ENCODE data around the gene NTRK2. TPM values are rescaled to one million over a fixed set of nuclear protein-coding genes. Genes with fewer than 3 reads are reported as not detected.

Gene NTRK2
- total RNA-seq, 1 donor from 2014 or later = 4.6 TPM

GRCh38 chr9:84723426-84723825 lies 53.9 kb downstream of the NTRK2 start:
- Histone ChIP-seq H3K79me2 (ENCODE audit: insufficient read depth, low read length) (no peaks in the 10 kb centered on the region), H4K20me1 (ENCODE audit: insufficient read depth, low read length) (no peaks in the 10 kb centered on the region), H3K4me3 (ENCODE audit: insufficient read depth, low read depth, low read length) (no peak overlapping the region), H3K27me3 (ENCODE audit: insufficient read depth, low read length) (no peaks in the 10 kb centered on the region), H3K4me2 (ENCODE audit: low read length) (no peak overlapping the region), H3K36me3 (ENCODE audit: insufficient read depth, low read length) (no peaks in the 10 kb centered on the region), H3K27ac (ENCODE audit: low read depth, low read length) (no peak overlapping the region), H3K4me1 (ENCODE audit: insufficient read depth, low read length) (no peaks in the 10 kb centered on the region), H2AFZ (ENCODE audit: low read depth, low read length) (no peak overlapping the region), H3K9ac (ENCODE audit: low read length) (no peak overlapping the region), H3K9me3 (ENCODE audit: insufficient read depth, low read depth, low read length) (no peaks in the 10 kb centered on the region)
- H3K27me3 Mint-ChIP-seq (ENCODE audit: low read depth, unreplicated experiment) = no peaks in the 10 kb centered on the region
- H3K27ac Mint-ChIP-seq (ENCODE audit: unreplicated experiment) = no peak overlapping the region
- TF ChIP-seq EZH2 (IDR thresholded peaks at IDR 0.05; ENCODE audit: insufficient read depth, low read length) (no peak), CTCF (IDR thresholded peaks at IDR 0.05; ENCODE audit: insufficient read depth, low read depth, low read length) (no peak)
- peaks cover 6% of the 10 kb centered on the region for H3K4me1 Mint-ChIP-seq (ENCODE audit: low read depth, unreplicated experiment)
- FAIRE-seq = no peak
- H3K4me3 Mint-ChIP-seq (ENCODE audit: unreplicated experiment) = no peak overlapping the region
- DNase-seq (ENCODE audit: low read depth) = no peak
- no peaks in the 10 kb centered on the region for H3K9me3 Mint-ChIP-seq (ENCODE audit: unreplicated experiment)
- no peaks in the 10 kb centered on the region for H3K36me3 Mint-ChIP-seq (ENCODE audit: low read depth, unreplicated experiment)

- peaks cover 4% of the 10 kb centered on the region for H3K27me3 Mint-ChIP-seq (ENCODE audit: low read depth, unreplicated experiment)
Measured at GRCh38 chr9:84731696-84732095, 62.2 kb downstream of the NTRK2 start.

More at GRCh38 chr9:84731696-84732095, 62.2 kb downstream of the NTRK2 start:
- H3K27me3 ChIP-seq (ENCODE audit: insufficient read depth, low read length) = no peaks in the 10 kb centered on the region
- Mint-ChIP-seq H3K4me3 (ENCODE audit: unreplicated experiment) (no peak overlapping the region), H3K4me1 (ENCODE audit: low read depth, unreplicated experiment) (peaks cover 22% of the 10 kb centered on the region), H3K9me3 (ENCODE audit: unreplicated experiment) (no peaks in the 10 kb centered on the region), H3K36me3 (ENCODE audit: low read depth, unreplicated experiment) (no peaks in the 10 kb centered on the region), H3K27ac (ENCODE audit: unreplicated experiment) (no peak overlapping the region)
- no peak overlapping the region for H3K9ac ChIP-seq (ENCODE audit: low read length)
- no peaks in the 10 kb centered on the region for H3K79me2 ChIP-seq (ENCODE audit: insufficient read depth, low read length)
- H2AFZ ChIP-seq (ENCODE audit: low read depth, low read length) = no peak overlapping the region
- no peak for DNase-seq (ENCODE audit: low read depth)
- H3K9me3 ChIP-seq (ENCODE audit: insufficient read depth, low read depth, low read length) = no peaks in the 10 kb centered on the region
- no peaks in the 10 kb centered on the region for H3K36me3 ChIP-seq (ENCODE audit: insufficient read depth, low read length)
- no peak overlapping the region for H3K27ac ChIP-seq (ENCODE audit: low read depth, low read length)
- TF ChIP-seq CTCF (IDR thresholded peaks at IDR 0.05; ENCODE audit: insufficient read depth, low read depth, low read length) (no peak), EZH2 (IDR thresholded peaks at IDR 0.05; ENCODE audit: insufficient read depth, low read length) (no peak)
- no peaks in the 10 kb centered on the region for H4K20me1 ChIP-seq (ENCODE audit: insufficient read depth, low read length)
- no peak overlapping the region for H3K4me3 ChIP-seq (ENCODE audit: insufficient read depth, low read depth, low read length)
- peaks cover 5% of the 10 kb centered on the region for H3K4me1 ChIP-seq (ENCODE audit: insufficient read depth, low read length)
- FAIRE-seq = no peak
- no peak overlapping the region for H3K4me2 ChIP-seq (ENCODE audit: low read length)
